Stimulated activated CD4-positive, alpha-beta T cell treated with anti-CD3 and anti-CD28 coated beads, Interleukin-4, amount 100 ng/mL, for 24 hours (primary cell): Measurements from ENCODE around the gene HIF1A.
"Not testable (repeated sequence)": the region's sequence is repeated elsewhere in the genome, so short reads cannot be mapped to it uniquely, and the experiment has no call there.

Experiments used
- DNase-seq: peaks from one replicate; pipeline ENCODE4 v3.0.0-alpha.2; 2020

HIF1A gene

DNA sequence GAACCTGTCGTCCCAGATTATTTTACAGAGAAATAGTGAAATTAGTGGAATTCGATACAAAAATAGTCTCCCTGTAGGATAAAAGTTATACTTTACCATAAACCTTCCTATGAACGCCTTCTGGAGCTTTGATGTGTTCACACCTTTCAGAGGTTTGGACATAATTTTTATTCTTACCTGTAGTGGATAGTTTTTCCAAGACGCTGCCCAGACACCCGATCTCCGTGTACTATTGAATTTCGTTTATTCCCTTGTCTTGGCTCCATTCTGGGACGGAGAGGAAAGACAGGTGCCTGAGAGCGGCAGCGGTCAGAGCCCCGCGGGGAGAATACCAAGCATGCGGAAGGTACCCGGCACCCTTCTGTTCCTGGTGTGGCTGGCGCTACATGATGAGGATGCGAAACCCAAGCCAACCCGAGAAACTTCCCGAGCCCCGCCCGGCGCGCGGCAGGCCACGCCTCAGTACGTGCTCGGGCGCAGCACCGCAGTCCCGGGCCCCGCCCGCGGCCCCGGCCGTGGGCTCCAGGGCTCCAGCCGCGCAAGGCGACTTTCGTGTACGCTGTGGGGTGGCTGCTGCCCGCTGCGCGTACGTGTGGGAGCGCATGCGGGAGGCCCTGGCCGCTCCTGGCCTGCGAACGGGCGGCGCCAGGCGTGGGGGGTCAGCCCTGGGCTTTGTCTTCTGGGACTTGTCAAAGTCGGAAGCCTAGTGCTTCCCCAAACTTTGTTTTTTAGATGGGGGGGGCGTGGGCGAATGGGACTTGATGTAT is 55.6 kb downstream of the HIF1A start:
- peak; percentile 78 for DNase-seq

DNA sequence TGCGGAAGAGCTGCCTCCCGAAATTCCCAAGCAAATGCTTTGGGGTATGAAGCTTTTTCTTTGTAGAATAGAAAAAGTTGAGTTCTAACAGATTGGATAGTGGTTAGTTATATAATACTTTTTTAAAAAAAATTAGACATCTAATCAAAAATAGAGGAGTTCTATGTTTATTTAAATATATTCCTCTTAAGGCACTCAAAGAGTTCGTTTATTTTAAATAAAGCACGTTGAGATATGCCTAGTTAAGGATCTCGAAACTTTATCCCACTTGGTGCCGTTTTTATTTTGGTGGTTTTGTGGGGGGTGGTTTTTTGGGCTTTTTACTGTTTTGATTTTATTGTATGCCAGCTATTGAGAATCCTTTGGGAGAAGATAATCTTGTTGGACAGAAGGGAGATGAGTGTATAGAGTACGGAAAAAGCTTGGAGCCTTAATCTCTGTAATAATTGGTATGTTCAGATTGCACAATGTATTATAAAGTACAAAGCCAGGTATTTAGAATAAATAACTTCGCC is 56.2 kb downstream of the HIF1A start:
- DNase-seq, result no peak

DNA sequence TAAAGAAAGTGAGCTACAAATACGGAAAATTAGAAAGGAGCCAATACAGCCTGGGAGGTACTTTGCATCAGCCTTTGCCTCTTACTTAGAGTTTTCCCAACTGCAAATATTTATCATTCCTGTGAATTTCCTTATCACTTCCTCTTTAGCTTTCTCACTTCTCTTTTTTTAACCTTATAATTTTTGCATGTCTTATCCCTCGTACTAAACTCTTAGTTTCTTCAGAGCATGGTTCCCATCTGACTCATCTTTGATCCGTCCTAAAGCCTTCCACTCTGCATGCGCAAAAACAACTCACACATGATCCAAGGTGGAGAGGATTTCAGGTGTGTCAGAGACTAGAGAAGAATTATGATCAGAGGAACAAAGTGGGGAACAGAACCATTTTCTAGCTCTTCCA is 57.3 kb downstream of the HIF1A start:
- DNase-seq, result no peak

DNA sequence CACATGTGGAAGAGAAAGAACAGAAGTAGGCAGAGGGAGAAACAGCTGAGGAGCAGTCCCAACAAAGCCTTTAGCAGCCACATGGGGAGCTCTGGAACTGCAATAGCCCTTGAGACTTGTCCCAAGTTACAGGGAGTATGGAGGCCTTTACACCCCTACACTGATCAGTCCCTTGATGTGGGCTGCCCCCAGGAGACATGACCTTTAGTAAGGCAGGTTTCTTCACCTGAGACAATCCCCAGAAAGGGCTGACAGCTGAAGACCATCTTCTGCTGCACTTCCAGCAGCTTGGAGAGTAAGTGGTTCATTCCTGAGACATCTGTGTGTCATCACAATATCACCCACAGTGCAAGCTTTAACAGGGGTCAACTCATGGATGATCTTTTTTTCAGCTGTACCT is 58.3 kb downstream of the HIF1A start:
- no peak for DNase-seq

DNA sequence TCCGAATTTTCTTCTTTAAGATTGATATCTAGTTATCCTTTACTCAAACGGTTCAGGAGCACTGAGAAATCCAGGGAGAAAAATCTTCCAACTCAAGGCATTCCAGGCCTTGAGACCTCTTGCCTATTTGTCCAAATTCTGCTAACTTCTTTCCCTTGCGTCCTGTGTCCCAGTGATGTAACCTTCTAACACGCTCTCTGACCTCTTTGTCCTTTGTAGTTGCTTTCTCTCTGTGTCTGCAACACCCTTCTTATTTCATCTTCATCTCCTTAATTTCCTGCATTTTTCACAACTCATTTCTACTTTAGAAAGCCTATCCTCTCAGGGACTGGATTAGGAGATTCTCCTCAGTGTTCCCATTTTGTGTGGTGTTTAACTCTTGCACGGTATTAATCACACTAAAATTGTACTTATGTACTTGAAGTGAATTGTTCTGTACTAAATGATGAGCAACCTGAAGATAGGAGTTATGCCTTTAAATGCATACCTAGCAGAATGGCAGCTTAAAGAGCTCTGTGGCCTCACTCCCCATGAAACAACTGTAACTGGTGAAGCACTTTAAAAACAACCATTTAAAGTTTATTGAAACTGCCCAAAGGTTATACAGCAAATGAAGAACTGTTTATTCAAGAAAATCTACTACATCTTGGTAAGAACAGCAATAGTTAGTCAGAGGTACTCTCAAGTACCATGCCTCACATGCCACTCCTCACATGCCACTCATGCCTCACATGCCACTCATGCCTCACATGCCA is 59.5 kb downstream of the HIF1A start:
- DNase-seq, result no peak

DNA sequence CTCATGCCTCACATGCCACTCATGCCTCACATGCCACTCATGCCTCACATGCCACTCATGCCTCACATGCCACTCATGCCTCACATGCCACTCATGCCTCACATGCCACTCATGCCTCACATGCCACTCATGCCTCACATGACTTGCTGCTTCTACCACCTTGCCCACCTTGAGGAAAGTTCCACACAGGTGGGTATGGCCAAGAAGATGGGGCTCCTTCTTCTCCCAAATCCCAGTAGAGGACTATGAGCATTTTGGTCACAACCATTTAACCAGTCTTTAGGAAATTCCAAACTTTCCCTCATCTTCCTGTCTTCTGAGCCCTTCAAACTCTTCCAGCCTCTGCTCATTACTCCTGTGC is 60.0 kb downstream of the HIF1A start:
- DNase-seq, result not testable (repeated sequence)

DNA sequence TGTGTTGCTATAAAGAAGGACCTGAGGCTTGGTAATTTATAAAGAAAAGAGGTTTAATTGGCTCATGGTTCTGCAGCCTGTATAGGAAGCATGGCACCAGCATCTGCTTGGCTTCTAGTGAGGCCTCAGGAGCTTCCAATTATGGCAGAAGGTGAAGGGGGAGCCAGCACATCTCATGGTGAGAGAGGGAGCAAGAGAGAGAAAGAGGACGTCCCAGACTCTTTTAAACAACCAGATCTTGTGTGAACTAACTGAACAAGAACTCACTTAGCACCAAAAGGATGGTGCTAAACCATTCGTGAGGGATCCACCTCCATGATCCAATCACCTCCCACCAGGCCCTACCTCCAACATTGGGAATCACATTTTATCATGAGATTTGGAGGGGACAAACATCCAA is 60.8 kb downstream of the HIF1A start:
- DNase-seq, result no peak

DNA sequence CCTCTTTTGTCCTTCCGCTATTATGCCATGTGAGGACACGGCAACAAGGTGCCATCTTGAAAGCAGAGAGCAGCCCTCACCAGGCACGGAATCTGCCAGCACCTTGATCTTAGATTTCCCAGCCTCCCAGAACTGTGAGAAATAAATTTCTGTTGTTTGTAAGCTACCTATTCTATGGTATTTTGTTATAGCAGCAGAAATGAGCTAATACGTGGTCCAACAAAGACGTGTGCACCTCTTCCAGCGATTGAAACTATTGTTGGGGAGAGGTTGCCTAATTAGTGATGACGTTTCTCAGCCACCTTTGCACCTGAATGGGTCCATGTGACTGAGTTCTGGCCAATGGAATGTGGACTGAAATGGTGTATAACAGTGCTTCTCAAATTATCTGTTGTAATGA is 64.6 kb downstream of the HIF1A start:
- no peak for DNase-seq

DNA sequence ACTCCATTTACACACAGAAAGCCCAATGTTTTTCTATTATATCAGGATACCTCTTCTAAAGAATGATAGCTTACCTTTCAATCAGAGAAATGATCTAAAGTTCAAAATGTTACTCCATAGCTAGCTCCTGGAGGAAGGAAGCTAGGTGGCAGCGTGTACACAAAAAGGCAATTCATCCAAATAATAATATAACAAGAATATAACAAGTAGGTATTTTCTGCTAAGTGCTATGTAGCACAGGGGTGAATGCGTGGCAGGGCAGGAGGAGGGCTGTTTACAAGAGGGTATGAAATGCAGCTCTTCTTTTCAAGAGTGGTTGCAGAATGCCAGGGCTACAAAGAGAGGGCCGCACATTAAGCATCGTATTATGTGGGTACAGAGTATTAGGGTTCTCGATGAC is 66.2 kb downstream of the HIF1A start:
- no peak for DNase-seq

DNA sequence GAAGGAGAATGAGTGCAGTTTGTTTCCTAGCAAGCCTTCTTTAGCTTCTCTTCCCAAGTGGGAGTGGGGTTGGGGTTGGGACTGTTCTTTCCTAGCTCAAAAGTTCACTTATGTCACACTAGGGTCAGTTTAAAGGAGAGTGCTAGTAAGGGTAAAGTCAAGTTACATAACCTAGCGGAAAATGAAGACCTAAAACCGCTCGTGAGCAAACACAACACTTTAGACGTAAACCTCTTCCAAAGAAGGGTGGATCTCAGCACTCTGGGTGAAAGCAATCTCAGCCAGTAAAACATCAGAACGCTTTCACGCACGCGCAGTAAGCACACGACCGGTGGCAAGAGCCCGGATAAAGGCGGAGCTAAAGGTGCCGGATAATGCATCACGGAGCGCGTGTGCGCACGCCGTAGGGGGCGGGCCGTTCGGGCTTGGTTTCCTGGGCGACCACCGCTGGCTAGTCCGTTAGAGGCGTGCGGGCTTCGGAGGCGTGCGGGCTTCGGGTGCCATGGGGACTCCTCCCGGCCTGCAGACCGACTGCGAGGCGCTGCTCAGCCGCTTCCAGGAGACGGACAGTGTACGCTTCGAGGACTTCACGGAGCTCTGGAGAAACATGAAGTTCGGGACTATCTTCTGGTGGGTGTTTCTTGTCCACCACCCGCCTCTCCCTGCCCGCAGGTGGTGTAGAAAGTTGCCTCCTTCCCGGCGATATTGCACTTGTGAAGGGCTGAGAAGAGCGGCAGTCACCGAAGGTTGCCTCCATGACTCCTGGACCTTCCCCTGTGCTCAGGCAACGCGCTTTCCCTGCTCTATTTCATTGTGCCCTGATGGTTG is 66.9 kb downstream of the HIF1A start, which contains the start of gene SNAPC1:
SNAPC1 (plus strand) TSS at position 462 of the 828 bp plus-strand sequence; CDS start at position 503, 41 bp downstream.
- peak; percentile 98 for DNase-seq

DNA sequence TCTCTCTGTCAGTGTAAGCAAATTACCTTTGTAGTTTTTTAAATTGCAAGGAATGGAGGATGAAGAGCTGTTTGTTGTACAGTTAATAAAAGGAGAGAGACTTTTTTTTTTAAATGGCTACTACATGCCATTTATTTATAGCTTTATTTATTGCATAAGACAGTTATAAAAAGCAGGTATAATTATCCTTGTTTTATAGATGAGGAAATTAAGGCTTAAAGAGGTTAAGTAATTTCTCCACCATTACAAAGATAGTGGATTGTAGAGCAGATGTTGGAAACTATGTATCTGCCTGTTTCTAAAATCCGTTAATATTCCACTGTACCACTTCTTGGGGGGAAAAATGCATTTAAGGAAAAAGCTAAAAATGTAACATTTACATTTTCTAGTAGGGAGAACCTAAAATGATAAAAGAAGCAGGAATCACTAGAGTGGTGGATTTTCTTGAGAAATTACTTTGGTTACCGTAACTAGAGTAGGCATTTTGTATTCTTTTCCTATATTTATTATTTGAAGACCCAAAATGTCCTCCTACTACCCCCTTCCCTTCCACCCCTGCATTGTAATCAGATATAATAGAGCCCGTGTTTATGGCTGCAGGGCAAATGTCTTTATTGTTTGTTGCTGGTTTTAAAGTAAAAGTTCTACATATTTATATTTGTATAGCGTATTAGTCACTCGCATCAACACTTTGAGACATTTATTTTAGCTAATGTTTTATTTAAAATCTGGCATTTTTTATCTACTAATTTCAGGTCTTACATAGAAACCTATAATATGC is 69.2 kb downstream of the HIF1A start:
- no peak for DNase-seq

DNA sequence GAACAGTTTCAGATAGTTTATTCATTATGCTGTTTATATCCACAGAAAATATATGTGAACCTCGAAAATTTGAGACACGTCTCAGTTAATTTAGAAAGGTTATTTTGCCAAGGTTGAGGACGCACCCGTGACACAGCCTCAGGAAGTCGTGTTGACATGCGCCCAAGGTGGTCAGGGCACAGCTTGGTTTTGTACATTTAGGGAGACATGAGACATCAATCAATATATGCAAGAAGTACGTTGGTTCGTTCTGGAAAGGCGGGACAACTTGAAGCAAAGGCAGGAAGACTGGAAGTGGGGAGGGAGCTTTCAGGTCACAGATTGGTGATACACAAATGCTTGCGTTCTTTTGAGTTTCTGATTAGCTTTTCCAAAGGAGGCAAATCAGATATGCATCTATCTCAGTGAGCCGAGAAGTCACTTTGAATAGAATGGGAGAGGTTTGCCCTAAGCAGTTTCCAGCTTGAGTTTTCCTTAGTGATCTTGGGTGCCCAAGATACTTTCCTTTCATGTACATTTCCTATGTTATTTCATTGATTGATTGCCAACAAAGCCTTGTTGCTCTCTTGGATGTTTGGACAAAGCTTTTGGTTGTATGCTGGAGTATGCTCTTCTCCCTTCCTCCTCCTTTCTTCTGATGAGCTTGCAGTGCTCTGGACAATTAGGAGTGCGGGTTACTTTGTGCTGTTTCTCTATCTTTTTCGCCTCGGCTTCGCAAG is 70.1 kb downstream of the HIF1A start:
- DNase-seq, result no peak

DNA sequence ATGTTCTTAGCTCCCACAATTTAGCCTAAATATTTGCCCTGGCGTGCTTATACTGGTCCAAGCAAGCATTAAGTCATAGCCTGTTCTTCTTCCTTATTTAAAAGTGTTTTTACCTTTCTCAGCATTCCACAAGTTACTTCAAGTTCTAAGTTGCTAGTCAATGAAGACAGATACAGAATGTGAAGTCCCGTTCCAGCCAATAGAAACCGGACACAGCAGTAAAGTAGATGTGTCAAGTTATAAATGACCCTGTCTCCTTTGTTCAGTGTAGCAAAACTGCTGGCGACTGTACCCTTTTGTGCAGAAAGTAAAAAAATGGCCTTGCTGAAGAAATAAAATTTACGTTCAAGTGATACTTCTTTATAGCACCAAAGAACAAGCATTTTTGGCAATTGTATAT is 70.8 kb downstream of the HIF1A start:
- DNase-seq, result no peak

DNA sequence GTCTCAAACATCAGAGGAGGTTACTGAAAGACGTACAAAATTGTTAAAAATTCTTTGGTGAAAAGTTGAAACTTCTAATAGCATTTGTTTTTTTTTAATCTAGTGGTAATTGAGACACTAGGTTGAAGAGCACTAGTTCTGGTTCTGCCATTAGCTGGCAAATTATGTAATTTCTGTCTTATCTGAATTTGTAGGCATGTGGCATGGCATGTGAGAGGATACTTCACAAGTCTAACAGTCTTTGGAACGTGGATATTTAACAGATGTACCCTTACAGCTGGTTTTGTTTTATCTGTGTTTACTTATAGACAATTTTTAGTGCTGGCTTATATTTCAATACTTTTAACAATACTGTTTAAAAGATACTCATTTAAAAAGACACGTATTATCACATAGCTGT is 72.9 kb downstream of the HIF1A start:
- DNase-seq, result no peak

DNA sequence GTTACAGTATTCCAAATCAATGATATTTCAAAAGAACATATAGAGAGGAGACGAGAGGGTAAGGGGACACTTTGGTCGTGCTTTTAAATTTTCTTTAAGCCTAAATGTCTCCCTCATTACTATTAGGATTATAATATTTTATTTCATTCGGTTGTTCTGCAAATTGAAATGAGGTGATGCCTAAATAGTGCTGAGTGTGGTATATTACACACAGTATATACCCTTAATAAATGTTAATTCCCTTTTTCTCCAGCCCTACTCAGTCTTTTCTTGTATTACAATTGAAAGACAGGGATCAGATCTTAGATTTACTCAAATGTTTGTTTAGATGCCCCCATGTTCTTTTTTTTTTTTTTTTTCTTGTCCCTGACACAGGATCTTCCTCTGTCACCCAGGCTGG is 74.6 kb downstream of the HIF1A start:
- no peak for DNase-seq

DNA sequence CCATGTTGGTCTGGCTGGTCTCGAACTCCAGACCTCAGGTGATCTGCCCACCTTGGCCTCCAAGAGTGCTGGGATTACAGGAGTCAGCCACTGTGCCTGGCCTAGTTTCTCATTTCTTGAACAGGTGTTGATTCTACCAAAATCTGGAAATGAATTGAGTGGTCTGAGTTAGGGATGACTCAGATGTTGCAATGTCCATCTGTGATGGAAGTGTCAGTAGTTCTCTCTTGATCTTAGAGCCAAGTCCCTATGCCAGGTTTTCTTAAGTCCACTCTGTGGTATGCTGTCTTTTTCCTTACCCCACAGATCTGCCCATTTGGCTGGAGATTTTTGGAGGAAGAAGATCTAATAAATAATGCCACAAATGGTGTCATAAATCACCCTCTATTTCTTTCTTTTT is 79.5 kb downstream of the HIF1A start:
- DNase-seq, result no peak

DNA sequence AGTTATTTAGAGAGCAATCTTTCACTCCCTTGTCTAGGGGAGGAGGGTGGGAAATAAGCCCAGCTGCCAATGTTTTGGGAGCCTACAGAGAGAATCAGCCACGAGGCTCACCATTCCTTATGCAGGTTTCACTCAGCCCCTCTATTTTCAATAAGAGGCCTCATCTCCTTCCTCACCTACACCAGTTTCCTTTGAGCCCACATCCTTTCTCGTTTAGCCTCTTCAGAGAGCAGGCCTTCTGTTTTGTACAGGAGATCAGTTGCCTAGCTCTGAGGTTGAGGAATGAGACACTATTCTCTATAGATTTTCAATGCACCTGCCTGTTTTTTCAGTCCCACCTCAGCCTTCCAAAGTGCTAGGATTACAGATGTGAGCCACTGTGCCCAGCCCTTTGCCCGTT is 84.8 kb downstream of the HIF1A start:
- DNase-seq, result peak; percentile 9

DNA sequence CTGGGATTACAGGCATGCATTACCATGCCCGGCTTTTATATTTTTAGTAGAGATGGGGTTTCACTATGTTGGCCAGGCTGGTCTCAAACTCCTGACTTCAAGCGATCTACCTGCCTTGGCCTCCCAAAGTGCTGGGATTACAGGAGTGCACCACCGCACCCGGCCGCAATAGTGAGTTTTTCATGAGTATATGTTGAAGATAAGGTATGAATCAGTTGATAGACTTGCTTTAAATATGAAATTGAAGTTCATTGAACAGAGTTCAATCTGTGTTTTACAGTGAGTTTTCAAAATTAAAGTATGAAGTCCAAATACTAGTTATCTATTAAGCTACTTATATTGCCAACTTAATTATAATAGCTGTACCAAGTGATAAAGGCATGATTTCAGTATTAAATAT is 102.0 kb downstream of the HIF1A start:
- no peak for DNase-seq
